HG03108 (cell line): Measurements from ENCODE around the gene HIVEP1.
A peak's percentile ranks its signal among the peaks of the same experiment; 100 is the strongest.

ENCODE experiments used
- ATAC-seq: cut with Tn5 transposase; IDR thresholded peaks from one replicate; pipeline ENCODE4 v1.9.1; 2021; ENCODE audit warnings: moderate library complexity; ENCODE audit not compliant: unreplicated experiment

The HIVEP1 gene

DNA sequence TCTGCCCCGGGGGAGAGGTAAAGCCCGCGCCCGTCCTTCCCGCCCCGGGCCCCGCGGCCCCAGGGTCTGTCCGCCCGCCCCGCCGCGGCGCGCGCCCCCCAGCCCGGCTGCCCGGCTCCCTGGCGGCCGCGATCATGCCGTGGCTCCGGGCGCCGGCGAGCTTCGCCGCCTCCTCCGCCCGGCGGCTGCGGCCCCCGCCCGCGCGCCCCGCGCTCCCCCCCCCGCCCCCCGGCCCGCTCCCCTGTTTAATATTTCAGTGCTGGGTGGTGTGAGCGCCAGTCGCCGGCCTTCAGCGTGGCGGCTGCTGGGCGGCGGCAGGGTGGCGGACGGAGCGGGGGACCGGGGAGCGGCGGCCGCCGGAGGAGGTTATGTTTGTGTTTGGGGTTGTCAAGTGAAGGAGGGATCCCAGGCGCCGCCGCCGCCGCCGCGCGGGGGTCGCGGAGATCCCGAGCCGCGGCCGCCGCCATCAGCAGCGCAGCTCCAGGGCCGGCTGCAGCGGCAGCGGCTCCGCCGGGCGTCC is at the start of gene HIVEP1:
HIVEP1 (plus strand) TSS at position 275 of the 520 bp plus-strand sequence. CDS start 3,317 bp downstream, outside the sequence.
- no peak for ATAC-seq

DNA sequence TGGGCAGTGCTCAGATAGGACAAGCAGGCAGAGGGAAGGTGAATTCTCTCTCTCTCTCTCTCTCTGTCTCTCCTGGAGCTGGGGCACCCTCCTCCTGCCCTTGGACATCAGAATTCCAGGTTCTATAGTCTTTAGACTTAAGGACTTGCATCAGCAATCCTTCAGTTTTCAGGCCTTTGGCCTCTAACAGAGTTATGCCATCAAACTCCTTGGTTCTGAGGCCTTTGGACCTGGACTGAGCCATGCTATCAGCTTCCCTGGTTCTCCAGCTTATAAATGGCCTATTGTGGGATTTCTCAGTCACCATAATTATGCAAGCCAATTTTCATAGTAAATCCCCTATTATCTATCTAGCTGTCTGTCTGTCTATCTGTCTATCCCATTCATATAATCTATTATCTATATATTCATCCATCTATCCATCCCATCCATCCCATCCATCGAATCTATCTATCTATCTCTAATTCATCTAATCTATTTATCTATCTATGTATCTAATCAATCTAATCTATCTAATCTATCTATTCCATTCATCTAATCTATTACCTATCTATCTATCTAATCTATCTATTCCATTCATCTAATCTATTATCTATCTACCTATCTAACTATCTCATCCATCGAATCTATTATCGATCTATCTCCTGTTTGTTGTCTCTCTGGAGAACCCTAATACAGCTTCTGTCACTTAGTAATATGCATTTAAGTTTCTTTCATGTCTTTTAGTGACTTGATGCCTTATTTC is 48.2 kb upstream of the HIVEP1 start:
- no peak for ATAC-seq

DNA sequence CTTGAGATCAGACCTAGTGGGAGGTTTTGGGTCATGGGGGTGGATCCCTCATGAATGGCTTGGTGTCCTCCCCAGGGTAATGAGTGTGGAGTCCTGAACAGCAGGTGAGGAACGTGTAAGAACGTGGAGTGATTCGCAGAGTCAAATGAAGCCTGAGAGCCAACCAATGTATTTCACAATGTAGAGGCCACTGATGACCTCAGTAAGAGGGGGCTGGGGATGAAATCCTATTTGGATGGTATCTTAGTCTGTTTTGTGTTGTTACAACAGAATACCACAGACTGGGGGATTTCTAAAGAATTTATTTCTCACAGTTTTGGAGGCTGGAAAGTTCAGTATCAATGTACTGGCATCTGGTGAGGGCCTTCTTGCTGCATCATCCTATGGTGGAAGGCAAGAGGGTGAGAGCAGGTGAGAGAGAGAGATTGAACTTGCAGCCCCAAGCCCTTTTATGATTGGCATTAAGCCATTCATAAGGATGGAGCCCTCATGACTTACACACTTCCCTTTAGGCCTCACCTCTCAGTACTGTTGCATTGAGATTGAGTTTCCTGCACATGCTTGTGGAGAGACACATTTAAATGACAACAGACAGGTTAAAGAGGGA is 47.3 kb upstream of the HIVEP1 start:
- ATAC-seq, result no peak

DNA sequence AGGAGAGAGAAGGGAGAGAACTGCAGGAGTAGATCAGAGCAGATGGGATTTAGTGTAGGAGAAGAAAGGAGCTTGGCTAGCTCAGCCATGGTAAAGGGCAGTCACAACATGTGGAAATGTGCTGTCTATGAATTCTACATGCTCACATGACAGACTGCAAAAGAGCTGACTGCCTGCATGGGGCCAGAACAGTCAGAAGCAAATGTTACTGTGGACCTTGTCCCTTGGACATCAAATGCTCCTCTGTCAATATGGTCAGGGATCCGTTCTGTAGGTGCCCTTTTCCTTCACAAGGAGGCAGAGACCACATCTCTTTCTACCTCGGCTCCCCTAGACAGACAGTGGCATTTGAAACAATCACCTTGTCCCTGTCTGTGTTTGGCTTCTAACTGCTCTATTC is 46.6 kb upstream of the HIVEP1 start:
- no peak for ATAC-seq

DNA sequence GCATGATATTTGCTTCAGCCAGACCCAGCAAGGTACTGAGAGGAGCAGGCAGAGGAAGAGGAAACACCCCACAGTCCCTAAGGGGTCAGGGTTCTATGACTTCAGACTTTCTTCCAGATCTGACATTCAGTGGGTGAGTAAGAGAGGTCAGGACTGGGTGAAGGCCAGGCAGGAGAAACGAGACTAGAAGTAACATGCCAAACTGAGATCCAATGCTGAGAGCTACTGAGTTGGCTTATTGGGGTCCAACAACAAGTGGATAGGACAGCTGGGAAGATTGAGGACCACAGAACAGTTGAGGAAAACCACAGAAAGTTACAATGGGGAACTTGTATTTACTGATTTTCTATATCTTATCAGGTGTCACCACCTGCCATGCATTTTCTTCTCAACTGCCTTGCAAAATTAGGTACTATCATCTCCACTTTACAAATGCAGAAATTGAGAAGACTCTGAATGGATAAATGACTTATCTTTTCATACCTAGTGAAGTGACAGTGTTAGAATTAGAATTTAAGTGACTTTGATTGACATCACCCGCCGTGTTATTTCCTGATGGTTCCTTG is 43.8 kb upstream of the HIVEP1 start:
- ATAC-seq, result peak; percentile 85

DNA sequence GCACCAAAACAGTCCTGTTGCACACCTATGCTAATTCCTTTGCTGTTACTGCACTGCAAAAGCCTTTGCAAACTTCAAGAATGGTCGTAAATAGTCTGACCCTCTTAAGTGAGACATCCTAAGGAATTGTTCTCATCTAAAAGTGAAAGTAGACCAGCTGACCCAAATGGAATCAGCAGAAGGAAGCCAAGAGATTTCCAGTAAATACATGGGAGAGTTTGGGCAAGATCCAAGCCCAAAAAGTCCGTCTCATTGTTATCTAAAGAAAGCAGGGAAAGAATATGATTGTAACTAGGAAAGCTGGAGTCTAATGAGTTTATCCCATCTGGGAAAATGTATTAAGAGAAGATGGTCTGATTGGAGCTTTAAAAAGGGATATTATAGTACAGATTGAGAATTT is 43.0 kb upstream of the HIVEP1 start:
- ATAC-seq, result no peak

DNA sequence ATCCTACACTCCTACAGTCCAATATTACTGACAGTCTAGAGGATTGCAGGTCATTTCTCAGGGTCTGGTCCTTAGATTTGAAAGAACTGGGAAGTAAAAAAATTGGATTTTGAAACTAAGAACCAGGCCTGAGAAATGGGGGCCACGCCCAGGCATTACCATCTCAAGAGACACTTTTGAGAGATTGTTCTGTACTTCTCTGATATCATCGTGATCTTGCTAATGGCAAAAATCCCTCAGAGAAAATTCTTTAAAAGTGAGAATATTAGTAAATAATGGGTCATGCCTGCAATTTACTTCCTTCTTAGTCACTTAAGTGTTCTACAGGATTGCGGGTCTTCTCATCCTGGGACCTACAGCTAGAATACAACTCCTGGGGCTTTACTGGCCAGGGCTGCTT is 42.0 kb upstream of the HIVEP1 start:
- no peak for ATAC-seq

DNA sequence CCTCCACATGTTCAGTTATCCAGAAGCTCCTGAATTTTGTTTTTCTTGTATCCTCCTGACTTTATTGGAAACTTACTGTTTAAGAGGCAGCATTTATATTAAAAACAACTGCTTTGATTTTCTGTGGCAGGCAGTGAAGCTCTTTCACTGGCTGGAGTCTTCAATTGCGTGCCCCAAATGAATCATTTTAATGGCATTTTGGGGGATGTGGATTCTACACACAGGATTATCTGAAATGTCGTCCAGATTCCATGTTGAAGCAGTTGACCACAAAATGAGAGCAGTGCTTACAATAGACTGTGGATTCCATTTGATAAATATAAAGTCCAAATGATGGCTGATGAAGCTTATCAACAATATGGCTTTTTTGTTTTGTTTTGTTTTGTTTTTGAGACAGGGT is 41.0 kb upstream of the HIVEP1 start:
- ATAC-seq, result no peak

DNA sequence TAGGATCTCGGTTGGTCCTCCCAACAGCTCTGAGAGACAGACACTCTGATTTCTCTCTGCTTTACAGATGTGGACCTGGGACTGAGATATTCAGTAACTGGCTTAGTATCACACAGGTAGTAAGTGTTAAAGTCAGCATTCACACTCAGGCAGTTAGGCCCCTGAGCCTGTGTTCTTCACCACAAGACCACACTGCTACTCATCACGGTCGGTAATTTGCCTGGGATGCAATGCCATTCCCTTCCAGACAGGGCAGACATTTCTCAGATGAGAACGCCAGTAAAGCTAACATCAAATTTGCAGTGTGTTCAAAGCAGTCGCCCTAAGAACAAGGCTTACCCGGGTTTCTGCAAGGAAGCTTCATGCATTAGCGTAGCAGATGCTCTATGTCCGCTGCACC is 39.8 kb upstream of the HIVEP1 start:
- ATAC-seq, result no peak

DNA sequence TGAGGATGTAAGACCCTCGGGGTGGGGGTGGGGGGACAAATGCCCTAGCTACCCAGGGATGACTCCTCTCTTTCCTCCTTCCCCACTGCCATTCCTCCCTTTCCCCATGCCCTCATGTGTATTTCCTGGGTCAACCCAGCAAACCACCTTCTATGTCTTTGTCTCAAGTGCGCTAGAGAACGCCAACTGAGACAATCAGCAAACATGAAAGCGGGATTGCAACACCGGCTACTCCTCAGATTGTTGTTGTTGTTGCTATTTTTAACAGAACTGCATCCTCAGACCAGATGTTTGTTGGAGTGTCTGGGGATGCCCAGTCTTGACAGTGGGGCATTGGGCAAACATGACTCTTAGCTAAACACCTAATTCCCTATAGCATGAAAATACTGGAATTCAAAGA is 39.3 kb upstream of the HIVEP1 start:
- ATAC-seq, result no peak

DNA sequence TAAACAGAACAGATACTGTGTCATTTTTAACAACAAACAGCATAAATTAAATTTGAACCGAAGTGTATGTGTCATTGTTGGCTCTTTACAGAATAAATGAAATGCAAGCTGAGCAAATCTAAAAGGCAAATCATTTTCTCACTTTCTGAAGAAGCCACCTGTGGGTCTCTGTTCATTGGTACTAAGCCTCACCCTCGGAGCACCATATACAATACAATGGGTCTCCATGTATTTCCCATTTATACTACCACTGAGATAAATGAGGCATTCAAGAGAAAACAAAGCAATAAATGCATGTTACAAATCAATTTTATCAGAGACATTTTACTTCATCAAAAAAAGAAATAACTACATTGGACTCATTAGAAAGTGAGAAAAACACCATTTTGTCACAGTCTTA is 38.9 kb upstream of the HIVEP1 start:
- ATAC-seq, result no peak

DNA sequence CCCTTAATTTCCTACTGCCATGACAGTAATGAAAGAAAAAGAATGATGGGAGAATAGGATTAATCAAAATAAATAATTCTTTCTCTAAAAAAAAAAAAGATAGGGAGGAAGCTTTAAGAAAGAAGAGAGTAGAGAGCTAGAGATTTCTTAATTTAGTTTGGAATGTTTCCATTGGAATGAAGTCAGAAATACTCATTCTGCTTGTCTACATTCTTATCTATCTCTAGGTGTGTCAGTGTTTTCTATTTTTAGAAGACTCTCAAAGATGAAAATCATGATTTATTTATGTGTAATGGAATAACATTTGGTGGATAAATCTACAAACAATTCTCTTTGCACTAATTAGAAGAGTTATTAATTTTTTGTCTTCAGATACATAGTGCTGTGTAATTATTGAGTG is 38.0 kb upstream of the HIVEP1 start:
- no peak for ATAC-seq

DNA sequence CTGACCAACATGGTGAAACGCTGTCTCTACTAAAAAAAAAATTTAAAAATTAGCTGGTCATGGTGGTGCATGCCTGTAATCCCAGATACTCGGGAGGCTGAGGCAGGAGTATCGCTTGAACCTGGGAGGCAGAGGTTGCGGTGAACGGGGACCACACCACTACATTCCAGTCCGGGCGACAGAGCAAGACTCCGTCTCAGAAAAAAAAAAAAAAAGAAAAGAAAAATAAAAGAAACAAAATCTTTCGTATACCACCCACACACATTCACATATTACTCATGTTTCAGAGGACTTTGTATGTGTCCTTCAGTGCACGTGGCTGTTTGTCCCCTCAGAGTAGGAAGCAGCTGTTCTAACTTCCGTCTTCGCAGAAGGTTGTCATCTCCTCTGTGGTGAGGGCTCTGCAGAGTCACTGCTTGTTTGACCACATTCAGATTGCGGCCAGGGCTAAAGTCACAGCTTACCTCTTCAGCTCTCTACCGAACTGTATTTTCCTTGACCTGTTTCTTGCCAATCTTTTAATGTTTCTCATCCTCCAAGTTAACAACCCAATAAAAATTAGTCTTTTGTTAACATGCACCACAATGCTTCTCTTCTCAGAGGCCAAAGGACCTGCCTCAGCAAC is 36.6 kb upstream of the HIVEP1 start:
- ATAC-seq, result peak; percentile 81

DNA sequence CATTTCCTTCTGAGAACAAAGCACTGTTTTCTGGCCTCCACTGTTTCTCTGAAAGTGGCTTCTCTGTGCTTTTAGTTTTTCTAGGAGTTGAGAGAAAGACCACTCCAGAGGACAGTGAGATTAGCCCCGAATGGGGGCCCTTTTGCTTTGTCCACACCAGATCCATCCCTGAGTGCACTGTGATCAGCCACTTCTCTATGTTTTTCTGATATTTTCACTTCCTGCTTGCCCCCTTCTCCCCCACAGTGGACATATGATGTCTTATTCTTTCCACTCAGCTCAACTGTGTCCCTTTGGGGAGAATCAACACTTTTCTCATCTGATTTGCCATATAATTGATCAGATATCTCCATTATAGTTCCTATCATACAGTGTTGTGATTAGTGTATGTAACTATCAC is 35.6 kb upstream of the HIVEP1 start:
- ATAC-seq, result no peak

DNA sequence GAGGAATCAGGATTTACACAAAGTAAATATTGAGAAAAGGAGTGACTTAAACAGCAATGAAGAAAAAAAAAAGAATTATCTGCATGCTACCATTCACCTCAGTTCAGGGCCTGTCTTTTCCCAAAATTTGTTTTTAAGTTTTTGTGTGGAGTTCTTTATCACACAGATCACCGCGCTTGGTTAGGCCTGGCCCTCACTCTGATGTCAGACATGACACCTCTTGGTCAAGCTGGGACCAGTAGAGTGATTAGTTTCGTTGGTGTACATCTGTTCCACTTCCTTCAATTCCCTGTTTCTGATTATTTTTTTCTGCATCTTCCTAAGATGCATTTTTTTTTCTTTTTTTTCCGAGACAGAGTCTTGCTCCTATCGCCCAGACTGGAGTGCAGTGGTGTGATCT is 34.9 kb upstream of the HIVEP1 start:
- ATAC-seq, result no peak

DNA sequence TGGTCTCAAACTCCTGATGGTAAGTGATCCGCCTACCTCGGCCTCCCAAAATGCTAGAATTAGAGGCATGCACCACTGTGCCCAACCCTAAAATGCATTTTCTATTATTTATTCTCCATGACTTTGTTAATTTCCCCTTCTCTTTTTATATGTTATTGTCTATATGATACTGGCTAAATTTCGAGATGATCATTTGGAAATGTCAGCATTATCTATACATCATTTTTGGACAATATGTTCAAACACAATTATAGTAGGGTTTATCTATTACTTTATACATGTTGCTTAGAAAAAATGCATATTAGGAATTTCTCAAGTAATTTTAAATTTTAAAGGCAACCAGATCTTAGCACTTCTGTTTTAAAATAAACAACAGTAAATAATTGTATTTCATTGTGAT is 34.4 kb upstream of the HIVEP1 start:
- ATAC-seq, result no peak

DNA sequence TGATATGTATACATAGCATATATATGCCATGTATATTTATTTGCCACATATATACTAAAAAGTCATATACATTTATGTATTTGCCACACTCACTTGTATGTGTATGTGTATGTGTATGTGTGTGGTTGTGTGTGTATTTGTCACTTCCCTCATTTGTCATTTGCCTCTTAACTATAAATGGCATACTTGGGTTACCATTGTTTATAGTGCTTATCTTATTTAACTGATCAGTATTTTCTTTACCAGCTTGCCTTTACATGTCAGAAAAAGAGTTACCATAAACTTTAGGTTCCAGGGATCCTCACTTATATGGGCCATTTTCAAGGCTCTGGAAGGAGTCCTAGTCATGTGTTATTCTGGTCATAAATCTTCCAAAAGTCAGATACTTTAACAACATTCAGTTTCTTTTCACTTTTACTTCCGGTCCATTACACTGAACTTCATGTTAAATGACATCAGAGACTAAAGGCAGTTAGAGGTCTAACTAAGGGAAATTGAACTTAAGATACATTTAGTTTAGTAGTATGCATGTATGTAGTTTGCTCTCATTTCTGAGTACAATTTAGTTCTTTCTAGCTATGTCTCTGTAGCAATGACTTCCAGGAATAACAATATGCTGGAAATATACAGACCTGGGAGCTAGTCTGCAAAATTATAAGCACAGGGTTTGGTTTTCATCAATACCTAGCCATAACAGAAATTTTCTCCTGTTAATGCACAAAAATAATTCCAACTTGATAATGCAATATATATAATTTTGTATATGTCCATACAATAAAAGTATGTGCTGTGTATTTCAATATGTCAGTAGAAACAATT is 33.7 kb upstream of the HIVEP1 start:
- ATAC-seq, result peak; percentile 40

DNA sequence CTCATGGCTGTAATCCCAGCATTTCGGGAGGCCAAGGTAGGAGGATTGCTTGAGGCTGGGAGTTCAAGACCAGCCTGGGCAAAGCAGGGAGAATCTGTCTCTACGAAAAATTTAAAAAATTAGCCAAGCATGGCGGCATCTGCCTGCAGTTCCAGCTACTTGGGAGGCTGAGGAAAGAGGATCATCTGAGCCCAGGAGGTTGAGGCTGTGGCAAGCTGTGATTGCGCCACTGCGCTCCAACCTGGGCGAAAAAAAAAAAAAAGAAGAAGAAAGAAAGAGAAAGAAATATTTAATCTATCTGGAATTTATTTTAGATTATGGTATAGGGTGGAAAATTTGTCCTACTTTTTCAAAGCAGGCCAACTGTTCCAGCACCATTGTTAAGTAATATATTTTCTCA is 32.2 kb upstream of the HIVEP1 start:
- no peak for ATAC-seq

DNA sequence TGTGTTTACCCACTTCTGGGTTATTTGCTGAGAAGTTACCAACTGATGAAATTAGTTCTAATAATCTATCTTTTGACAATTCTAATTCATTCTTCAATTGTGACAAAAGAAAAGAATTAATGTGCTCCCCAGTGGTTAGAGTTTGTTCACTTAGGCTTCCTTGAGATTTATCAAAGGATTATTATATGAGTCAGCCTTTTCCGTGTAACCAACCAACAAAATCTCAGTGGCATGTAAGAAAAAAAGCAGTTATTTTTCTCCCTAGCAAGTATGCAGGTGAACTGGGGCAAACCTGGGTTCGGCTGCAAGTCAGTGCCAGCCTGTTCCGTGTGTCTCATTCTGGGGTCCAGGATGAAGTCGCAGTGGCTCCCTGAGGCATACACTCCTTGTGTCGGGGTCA is 28.8 kb upstream of the HIVEP1 start:
- ATAC-seq, result no peak

DNA sequence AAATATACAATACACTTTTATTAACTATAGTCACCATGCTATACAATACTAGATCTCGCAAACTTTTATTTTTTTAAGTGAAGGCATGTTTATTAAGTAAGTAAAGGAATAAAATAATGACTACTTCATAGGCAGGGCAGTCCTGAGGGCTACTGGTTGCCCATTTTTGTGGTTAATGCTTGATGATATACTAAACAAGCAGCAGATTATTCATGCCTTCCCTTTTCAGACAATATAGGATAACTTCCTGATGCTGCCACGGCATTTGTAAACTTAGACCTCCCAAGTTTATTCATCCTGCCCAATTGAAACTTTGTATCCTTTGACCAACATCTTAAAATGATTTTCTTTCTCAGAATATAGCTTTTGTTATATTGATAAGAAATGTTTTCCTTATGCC is 24.7 kb upstream of the HIVEP1 start:
- ATAC-seq, result no peak

DNA sequence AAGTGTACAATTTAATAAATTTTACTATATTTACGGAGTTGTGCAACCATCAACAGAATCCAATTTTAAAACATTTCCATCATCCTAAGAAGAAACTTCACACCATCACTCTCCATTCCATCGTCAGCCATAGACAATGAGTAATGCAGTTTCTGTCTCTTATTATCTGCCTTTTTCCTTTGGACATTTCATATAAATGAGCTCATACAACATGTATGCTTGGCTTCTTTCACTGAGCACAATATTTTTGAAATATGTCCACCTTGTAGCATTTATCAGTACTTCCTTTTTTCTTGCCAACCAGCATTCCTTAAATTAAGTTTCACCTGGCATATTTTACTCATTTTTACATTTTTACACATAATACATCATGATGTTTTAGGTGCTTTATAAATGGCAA is 22.7 kb upstream of the HIVEP1 start:
- no peak for ATAC-seq
